OCI-LY7 (cell line): ENCODE results near the gene ALDH16A1.

Experiments
- EZH2phosphoT487 ChIP-seq: fragments of 200-600 bp; sonication (generic); IDR thresholded peaks from 2 replicates; pipeline ENCODE4 v1.6.1; 2018; ENCODE audit warnings: low read depth, borderline replicate concordance, mild to moderate bottlenecking, mixed run types, antibody characterized with exemption, low read length, moderate library complexity, mixed read lengths
- TF ChIP-seq, protein P1 (sequence below): fragments of 200-600 bp; sonication (generic); conservative IDR thresholded peaks from 2 replicates; pipeline ENCODE4 v1.5.1; 2014; ENCODE audit warnings: mild to moderate bottlenecking, antibody characterized with exemption, low read length, moderate library complexity, mixed read lengths

DNA sequence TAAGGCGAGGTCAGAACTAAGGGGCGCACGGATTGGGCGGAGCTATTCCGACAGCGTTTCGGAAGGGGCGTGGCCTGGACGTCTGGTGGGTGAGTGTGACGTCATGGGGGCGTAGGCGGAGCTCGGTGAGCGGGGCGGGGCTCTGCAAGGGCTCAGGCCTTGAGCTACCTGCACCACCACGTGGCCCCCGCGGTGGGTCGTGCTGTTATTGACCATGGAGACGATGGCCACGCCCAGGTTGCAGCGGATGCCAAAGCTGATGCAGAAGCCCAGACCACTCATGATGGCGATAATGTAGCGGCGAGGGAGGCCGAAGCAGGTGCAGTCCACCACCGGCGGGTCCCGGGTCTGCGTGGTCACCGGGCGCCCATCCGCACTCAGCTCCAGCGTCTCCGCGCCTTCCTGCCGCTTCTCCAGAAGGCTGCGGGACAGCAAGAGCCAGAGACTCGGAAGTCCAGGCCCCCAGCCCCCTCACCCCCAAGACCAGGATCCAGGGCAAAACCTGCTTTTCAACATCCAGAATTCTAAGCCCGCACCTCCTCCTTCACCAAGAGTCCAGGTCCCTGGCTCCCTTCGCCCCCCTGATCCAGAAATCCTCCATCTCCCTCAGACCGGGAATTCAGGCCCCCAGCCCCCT lies 16.5 kb upstream of the ALDH16A1 start:
- TF ChIP-seq, protein P1, sequence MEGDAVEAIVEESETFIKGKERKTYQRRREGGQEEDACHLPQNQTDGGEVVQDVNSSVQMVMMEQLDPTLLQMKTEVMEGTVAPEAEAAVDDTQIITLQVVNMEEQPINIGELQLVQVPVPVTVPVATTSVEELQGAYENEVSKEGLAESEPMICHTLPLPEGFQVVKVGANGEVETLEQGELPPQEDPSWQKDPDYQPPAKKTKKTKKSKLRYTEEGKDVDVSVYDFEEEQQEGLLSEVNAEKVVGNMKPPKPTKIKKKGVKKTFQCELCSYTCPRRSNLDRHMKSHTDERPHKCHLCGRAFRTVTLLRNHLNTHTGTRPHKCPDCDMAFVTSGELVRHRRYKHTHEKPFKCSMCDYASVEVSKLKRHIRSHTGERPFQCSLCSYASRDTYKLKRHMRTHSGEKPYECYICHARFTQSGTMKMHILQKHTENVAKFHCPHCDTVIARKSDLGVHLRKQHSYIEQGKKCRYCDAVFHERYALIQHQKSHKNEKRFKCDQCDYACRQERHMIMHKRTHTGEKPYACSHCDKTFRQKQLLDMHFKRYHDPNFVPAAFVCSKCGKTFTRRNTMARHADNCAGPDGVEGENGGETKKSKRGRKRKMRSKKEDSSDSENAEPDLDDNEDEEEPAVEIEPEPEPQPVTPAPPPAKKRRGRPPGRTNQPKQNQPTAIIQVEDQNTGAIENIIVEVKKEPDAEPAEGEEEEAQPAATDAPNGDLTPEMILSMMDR, result no peak
- no peak for TF ChIP-seq EZH2phosphoT487
